SK-N-SH treated with all-trans-retinoic acid at 6 μM for 48 hours (cell line): ENCODE results near the gene PDGFA.

Experiments
- CSDC2 ChIP-seq: fragments of 250-450 bp; sonication (Bioruptor Pico); IDR thresholded peaks from 2 replicates; pipeline ENCODE4 v1.5.0; 2020; ENCODE audit warnings: mild to moderate bottlenecking, moderate library complexity
- CSRNP3 ChIP-seq: fragments of 250-450 bp; sonication (Bioruptor Pico); IDR thresholded peaks from 2 replicates; pipeline ENCODE4 v1.5.1; 2021; ENCODE audit warnings: mild to moderate bottlenecking, moderate library complexity
- OSR1 ChIP-seq: fragments of 250-450 bp; sonication (Bioruptor Pico); IDR thresholded peaks from 2 replicates; pipeline ENCODE4 v1.8.0; 2022; ENCODE audit warnings: moderate library complexity, mild to moderate bottlenecking, inconsistent platforms
- PATZ1 ChIP-seq: fragments of 250-450 bp; sonication (Bioruptor Pico); IDR thresholded peaks from 2 replicates; pipeline ENCODE4 v1.8.0; 2020; ENCODE audit warnings: mild to moderate bottlenecking, moderate library complexity, borderline replicate concordance
- PPARA ChIP-seq: fragments of 250-450 bp; sonication (Bioruptor Pico); IDR thresholded peaks from 2 replicates; pipeline ENCODE4 v1.5.0; 2020; ENCODE audit warnings: mild to moderate bottlenecking, borderline replicate concordance
- RARB ChIP-seq: fragments of 250-450 bp; sonication (Bioruptor Pico); IDR thresholded peaks from 2 replicates; pipeline ENCODE4 v1.8.0; 2021; ENCODE audit warnings: mild to moderate bottlenecking, moderate library complexity
- ZC3H10 ChIP-seq: fragments of 250-450 bp; sonication (Bioruptor Pico); IDR thresholded peaks from 2 replicates; pipeline ENCODE4 v1.5.1; 2021; ENCODE audit warnings: mild to moderate bottlenecking, moderate library complexity
- ZNF70 ChIP-seq: fragments of 450-650 bp; formaldehyde crosslinking; IDR thresholded peaks from 2 replicates; pipeline ENCODE4 v1.5.0; 2020; ENCODE audit warnings: mild to moderate bottlenecking, moderate library complexity

DNA sequence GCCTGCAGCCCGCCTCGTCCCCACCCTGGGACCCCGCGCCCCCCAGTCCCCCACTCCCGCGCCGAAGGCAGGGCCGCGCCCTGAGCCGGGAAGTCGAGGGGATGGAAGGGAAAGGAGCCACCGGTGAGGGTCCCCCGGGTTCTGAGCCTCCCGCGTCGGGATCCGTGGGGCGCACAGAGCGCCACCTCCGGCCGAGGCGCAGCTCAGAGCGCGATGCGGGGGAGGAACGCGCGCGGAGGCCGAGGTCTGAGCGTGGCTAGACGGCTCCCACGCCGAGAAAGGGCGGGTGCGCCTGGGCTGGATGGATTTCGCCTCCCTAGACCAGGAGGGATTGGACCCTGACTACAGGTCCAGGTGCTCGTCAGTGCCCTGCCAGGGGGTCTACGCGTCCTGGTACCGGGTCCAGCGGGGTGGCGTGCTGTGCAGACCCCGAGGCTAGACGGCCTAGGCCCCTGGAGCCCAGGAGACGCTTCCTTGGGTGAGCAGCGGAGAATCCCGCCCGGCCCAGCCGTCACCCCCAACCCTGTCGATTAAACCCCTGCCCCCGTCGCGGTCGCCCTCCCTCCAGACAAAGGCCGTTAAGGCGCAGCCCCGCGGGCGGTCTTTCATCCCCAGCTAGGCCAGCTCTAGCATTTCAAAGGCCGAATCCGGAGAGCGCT lies 986 bp upstream of the PDGFA start:
- no peak for TF ChIP-seq RARB (CRISPR knock-in tag)
- no peak for TF ChIP-seq PATZ1 (CRISPR knock-in tag)
- TF ChIP-seq OSR1 (CRISPR knock-in tag): no peak
- TF ChIP-seq PPARA (CRISPR knock-in tag): no peak
- TF ChIP-seq CSRNP3 (CRISPR knock-in tag): no peak
- TF ChIP-seq ZC3H10 (CRISPR knock-in tag): no peak
- no peak for TF ChIP-seq ZNF70
- no peak for TF ChIP-seq CSDC2 (CRISPR knock-in tag)
